Hindlimb muscle (tissue), 1 donor: ENCODE measurements around the gene TEP1. TPM values are rescaled to one million over a fixed set of nuclear protein-coding genes. Genes with fewer than 3 reads are reported as not detected.
"Not testable (repeated sequence)": the region's sequence is repeated elsewhere in the genome, so short reads cannot be mapped to it uniquely, and the experiment has no call there.

Experiments used
- DNase-seq: peaks from one replicate; pipeline ENCODE4 v3.0.0-alpha.2; 2013
- polyA plus RNA-seq: library from polyadenylated mRNA; unstranded; fragments of 120-200 nt; gene quantifications from one replicate; pipeline ENCODE4 v1.2.1, GENCODE V29; 2013; ENCODE audit not compliant: insufficient read length

Gene TEP1
- polyA plus RNA-seq: 17.5 TPM

DNA sequence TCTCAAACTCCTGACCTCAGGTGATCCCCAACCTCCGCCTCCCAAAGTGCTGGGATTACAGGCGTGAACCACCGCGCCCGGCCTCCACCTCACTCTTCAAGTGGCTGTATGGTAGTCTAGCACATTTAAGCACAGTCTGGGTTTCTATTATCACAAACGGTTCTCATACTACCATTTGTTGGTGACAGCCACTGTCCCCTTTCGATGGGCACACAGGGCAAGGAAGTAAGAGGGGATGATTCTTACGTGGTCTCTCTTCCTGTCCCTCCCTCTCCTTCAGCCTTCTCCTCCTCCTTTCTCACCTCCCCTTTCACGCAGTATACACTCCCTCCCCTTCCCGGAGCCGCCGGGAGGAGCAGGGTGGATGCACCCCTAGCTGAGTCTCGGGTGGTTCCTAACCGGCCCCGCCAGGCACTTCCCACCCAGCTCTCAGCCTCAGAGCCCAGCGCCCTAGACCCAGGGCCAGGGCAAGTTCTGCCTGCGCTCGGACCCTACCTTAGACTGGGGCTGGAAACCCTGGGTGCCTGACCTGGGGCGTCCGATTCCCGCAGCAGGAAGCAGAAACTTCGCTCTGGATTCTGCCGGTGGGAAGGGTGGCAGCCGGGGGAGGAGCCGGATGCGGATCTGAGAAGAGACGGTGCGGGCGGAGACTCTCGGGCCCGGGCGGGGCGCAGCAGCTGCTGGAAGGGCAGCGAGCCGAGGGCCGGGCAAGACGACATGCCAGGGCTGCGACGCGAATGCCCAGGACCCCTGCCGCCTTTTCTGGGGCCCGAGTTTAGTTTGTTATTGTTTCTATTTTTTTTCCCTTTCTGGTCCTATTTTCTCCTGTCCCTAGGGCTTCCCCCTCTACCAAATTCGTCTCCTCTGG lies at the start of gene TEP1:
TEP1 (minus strand) TSS at position 626 of the 868 bp plus-strand sequence. CDS start 5,062 bp downstream, outside the sequence.
- DNase-seq: peak; percentile 85

DNA sequence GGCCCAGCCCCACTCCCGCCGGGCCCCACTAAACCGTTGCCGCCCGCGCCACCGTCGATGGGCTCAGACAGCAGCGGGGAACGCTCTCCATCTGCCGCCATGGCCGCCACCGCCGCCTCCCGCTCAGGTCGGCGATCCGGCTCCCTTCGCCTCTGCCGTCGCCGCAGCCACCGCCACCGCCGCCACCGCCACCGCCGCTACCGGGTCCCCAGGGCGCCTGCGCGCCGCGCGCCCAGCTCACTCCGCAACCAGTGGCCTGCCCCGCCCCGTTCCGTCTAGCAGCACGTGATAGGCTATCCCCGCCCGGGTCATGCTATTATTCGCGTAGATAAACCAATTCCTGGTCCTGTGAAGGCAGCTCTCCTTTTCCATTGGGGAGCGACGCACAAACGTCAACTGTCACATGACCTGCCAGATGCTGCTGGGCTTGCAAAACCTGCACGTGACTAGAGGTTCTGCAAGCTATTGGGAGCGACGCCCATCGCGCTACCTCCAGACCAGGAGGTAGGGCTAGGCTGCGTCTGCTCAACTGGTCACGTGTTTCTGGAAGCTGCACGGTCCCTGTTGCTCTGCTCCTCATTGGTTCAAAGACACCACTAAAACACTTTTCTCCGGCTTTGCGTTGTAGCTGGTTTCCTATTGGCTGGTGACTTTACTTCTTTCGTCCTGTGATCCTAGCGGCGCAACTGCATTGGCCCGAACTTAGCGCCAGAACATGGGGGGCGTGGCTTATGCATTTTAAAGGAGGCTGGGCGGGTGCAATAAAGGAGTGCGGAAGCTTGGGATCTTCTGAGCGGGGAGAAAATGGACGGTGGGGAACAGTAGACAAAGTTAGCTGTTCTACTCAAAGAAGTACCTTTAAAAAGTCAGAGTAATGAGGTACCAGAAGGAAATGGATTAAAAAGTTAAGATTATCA lies 48.2 kb upstream of the TEP1 start, which contains the start of gene PIP4P1:
PIP4P1 (minus strand) TSS at position 210 of the 917 bp plus-strand sequence; CDS start at position 101, 109 bp downstream.
- DNase-seq: peak; percentile 99

DNA sequence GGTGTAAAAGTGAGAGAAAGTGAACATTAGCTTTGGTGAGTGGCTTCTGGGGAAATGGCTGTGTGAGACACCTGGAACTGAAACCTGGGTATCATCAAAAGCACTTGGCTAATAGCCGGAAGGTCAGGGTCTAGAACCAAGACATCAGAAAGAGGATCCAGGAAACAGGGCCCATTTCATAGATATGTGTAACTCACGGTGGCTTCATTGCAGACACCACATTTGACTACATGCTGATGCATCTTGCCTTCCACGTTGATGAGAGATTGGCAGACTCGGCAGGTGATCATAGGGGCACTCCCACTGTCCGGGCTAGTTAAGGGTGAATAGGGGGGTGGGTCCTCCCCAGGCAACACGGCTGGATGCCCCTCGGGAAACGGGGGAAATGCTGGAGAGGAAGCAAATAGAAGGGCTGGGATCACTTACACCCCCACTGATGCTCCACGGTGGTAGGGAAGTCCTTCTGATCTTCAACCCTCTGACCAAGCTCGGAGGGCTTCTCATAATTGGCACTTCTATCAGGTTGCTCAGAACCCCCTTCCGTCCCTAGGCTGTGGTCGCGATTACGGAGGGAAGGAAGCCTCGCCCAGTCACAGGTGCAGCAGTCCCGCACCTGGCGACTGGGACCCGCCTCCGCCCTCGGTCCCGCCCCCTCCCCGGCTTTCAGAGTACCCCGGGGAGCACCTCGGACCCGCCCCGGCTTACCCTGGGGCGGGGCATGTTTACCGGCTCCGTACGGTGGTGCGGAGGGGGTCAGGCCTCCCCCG lies 47.3 kb upstream of the TEP1 start:
- peak; percentile 22 for DNase-seq

DNA sequence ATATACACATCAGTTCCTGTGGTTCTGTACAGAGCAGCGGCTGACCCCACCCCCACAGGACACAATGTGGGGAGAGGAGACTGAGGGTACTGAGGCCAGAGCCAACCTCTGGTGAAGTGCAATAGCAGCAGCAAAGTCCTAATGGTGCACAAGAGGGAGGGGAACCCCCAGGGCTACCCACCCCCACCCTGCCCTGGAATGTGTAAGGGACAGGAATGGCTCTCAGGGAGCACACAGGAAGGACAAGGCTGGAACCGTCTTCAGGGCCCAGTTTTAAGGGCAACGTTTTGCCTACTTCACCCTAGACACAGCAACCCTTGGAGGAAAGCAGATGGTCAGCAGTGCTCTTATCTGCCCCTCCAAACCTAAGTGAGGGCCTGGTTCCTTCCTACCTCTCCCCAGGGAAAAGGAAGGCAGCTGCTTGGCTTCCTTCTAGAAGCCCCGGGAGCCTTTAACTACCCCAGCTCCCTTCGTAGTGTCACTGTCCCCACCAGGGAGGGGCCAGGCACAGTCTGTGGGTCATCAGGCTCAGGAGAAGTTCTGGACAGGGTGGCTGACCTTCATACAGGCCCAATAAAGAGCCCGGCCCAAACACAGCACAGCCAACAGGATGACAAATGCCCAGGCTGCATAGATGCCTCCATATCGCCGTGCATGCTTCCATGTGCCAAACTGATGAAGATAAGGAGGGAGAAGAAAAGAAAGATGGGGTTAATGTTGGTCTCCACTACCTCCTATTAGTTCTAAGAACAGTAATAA lies 44.9 kb upstream of the TEP1 start:
- no peak for DNase-seq

DNA sequence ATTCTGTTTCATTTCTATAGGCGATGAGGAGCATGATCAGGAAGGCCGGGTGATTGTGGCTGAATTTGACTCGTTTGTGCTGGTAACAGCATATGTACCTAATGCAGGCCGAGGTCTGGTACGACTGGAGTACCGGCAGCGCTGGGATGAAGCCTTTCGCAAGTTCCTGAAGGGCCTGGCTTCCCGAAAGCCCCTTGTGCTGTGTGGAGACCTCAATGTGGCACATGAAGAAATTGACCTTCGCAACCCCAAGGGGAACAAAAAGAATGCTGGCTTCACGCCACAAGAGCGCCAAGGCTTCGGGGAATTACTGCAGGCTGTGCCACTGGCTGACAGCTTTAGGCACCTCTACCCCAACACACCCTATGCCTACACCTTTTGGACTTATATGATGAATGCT lies 43.7 kb upstream of the TEP1 start:
- DNase-seq: no peak

DNA sequence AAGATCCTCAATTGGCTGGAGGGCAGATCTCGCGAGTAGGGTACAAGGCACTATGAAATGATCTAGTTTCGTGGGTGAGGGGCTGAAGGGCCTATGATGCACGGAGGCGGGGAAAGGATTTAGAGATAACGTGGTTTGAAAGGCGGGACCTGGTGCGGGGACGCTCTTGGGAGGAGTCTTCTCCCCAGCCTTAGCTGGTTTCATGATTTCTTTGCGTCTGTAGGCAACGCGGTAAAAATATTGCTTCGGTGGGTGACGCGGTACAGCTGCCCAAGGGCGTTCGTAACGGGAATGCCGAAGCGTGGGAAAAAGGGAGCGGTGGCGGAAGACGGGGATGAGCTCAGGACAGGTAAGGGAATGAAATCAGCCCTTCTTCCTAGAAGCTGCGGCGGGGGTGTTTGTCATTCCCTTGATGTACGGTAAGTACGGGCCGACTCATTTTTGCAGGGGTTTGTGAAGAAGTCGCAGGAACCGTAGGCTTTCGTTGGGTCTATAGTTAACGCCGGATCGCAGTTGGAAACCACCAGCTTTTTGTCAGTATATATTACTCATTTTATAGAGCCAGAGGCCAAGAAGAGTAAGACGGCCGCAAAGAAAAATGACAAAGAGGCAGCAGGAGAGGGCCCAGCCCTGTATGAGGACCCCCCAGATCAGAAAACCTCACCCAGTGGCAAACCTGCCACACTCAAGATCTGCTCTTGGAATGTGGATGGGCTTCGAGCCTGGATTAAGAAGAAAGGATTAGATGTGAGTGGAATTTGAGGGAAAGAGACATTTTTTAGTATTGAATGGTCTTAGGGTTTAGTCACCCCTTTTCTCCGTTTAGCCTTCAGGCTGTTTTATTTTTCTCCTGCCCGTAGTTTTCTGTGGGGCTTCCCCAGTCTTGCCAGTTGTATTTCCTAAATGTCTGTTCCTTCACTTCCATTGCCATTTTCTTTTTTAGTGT lies 42.3 kb upstream of the TEP1 start:
- DNase-seq: no peak

DNA sequence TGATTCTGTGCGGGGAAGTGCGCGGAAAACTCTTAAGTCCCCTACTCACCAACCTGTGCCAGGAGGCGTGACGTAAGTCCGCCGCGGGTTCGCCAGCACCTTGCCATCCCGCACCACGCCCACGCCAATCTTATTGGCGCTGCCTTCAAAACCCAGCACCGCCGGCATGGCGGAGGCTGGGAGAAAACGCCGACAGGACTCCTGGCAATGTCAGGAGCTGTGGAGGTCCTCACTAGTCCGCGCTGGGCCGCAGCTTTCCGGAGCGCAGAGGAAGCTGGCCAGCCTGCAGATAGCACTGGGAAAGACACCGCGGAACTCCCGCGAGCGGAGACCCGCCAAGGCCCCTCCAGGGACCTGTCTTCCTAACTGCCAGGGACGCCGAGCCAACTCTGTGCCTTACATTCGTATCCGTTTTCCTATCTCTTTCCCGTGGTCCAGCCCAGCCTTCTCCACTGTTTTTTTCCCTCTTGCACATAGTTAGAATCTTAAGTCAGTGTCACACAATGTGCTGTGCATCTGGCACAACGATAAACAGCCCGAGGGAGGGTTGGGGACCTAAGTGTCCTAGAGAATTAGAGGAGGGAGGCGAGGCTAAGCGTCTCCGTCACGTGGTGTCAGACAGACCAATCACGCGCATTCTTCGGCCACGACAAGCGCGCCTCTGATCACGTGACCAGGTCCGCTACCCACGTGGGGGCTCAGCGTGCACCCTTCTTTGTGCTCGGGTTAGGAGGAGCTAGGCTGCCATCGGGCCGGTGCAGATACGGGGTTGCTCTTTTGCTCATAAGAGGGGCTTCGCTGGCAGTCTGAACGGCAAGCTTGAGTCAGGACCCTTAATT lies 41.4 kb upstream of the TEP1 start, which contains the start of the genes APEX1 and OSGEP:
APEX1 (plus strand) TSS at position 711 of the 839 bp plus-strand sequence. CDS start 420 bp downstream, outside the sequence.
OSGEP (minus strand) TSS at position 297 of the 839 bp plus-strand sequence; CDS start at position 168, 129 bp downstream.
- peak; percentile 98 for DNase-seq

DNA sequence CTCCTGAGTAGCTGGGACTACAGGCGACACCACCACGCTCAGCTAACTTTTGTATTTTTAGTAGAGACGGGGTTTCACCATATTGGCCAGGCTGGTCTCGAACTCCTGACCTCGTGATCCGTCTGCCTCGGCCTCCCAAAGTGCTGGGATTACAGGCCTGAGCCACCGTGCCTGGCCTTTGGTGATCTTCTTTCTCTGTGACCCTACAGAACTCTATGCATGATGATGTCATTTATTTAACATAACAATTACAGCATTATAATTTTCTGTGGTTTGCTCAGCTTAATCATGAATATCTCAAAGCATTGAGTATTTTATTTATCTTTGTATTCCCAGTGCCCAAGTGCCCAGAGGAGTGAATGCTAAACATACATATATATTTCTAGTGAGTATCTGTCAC lies 39.5 kb upstream of the TEP1 start:
- DNase-seq: not testable (repeated sequence)

DNA sequence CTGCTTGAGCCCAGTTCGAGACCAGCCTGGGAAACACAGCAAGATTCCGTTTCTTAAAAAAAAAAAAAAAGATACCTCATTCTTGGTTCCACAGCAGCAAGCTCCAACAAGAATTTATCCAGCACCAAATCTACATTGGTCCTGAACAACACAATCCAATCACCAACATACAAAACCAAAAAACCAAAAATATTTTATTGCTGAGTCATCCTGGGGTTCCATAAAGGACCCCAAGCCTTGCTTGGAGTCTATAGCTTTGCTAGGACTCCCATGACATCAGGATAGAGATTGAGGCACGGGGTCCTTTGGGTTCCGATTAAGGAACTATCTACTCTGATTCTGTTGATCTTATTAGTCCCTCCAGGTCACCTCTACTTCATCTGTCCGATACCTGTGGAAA lies 33.6 kb upstream of the TEP1 start:
- DNase-seq: no peak

DNA sequence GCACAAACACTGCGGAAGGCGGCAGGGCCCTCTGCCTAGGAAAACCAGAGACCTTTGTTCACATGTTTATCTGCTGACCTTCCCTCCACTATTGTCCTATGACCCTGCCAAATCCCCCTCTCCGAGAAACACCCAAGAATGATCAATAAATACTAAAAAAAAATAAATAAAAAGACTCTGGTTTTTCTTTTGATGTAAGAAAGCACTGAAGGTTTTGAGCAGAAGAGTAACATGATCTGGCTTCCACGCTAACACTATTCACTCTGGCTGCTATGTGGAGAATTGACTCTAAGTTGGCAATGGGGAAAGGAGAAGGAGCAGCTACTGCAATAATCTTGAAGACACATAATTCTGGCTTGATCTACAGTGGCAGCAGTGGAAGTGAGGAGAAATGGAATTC lies 30.3 kb upstream of the TEP1 start:
- not testable (repeated sequence) for DNase-seq

DNA sequence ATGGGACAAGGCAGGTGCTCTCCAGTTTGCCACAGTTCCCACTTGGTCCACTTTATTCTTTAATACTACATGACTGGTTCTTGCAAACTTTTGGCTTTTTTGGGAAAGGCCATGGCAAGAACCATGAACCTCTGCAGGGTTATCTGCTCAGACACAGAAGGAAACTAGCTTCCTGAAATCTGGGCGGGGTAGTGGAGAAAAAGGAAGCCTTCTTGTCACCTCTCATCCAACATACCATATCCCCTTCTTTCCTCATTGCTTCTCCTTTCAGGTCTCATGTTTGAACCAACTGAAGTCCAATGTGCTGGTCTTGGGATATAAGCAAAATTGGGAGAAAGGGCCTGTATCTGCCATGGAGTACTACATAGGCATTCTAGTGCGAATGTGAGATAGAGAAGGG lies 28.2 kb upstream of the TEP1 start:
- DNase-seq: no peak

DNA sequence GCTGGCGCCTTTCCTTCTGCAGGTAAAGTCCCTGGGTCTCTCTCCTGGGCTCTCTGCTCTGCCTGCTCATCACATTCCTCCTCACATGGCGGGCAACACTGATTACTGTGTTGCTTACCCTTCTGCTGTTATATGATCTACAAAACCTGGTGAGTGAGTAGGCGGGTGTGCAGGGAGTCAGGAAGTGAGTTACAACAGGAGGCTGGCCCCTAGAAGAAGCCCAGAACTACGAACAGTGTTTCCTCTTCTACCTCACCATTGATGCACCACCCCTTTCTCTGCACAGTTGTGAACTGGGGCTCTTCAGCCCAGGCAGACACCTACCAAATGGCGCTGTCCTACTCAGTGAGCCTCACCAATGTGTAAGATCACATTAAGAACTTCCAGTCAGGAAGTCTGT lies 27.6 kb upstream of the TEP1 start:
- no peak for DNase-seq

DNA sequence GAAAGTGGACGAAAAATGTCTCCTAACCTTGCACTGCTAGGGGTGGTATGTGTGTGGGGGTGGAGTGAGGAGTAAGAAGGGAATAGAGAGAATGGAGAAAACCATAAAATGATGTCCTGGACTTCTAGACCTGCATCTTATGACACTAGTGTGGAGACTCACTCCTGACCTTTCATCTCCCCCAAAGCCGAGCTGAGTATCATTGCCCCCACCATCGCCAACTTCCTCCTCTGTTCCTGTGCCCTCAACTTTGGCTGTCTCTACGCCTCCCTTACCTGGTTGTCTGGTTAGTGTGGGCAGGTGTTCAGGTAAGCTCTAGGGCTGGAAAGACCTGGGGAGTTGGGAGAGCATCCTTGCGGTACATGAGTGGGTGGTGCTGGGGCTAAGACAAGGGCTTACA lies 27.2 kb upstream of the TEP1 start:
- no peak for DNase-seq

DNA sequence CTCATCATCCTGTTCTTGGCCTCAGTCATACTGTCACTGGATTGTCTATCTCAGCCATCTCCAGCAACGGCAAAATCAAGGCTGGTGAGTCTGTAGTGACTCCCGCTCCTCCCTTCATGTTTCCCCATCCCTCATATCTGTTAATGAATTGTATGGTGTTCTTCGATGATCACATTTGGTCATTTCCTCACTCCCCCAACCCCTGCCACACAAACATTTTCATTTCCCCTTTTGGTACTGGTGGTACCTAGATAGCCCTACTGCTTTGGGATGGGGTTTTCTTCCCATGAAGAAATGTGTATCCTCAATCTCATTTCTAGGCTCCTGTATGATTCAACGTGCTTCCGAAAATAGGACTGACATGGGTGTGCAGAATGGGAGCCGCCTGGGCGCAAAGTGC lies 25.4 kb upstream of the TEP1 start:
- DNase-seq: no peak

DNA sequence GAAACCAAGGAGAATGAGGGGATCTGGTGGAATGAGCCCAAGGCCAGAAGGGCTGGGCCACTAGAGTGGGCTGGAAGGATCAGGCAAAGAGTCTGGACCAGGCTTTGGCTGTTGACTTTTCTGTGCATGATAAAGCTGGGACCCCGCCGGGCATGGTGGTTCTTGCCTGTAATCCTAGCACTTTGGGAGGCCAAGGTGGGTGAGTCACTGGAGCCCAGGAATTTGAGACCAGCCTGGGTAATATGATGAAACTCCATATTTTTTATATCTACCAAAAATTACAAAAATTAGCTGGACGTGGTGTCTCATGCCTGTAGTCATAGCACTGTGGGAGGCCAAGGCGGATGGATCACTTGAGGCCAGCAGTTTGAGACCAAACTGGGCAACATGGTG lies 23.1 kb upstream of the TEP1 start:
- no peak for DNase-seq

DNA sequence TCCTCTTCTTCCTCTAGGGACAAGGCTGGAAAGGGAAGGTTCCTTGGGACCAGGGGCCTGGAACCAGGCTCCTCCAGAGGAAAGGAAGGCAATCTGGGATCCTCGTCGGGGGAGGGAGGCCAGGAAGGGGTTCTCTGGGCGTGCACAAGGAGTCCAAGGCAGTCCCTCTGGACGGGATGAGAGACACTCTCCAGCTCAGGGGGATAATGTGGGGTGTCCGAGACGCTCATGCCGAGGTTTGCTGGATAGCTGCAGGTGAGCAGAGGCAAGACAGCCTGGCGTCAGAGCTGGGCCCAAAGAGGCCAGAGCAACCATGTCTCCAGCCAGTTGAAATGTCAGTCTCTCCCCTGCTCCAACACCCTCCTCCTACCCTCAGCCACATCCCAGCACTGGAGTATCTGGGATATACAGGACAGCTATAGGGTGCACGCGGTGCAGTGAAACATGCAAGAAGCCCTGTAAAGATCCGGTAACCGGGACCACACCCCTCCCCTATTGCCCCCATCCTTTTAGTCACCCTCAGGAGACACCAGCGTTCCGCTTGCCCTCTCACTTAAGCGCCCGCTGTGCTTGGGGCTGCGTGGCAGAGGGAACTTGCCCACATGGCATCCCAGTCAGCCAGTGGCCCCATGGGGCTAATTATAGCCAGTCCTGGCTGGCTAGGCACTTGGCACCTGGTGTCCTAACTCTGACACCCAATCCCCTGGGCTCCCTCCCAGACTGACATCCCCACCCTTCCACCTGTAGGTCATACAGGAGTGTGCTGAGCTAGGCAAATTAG lies 22.5 kb upstream of the TEP1 start, which contains the start of gene KLHL33:
KLHL33 (minus strand) TSS at position 585 of the 781 bp plus-strand sequence; CDS start at position 230, 355 bp downstream.
- no peak for DNase-seq

DNA sequence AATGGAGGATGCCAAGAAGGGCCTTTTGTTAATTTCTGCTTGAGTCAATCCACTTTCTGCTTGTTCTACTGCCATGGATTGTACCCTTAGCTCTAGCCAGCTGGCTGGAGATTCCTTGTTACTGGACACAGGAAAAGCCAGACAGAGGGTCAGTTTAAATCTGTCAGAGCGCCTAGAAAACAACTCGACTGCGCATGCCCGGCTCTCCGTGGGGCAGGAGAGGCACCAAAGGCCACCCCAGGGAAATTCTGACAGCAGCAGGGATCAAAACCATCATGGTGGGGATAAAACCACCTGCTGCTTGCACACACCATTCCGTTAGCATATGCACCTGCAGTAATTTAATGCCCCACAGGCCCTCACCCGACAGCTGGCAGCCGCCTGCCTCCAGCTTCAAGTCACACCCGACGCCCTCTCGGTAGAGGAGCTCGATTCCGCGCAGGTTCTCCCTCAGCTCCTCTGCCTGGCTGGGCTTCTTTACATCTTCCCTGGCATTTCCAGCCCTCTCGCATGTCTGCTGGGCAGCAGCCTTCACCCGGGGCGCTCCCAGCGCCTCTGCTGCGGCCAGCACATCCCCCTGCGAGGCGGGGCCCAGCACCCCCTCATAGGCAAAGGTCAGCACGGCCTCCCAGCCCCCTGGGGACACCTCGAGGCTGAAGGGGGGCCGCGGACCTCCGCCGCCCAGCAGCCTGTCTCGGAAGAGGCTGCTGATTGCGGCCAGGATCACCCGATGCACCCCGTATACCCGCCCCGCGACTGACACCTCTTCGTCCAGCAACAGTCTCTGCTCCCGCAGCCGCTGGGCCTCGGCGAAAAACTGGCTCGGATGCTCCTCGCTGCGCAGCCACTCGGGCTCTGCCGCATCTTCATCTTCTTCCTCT lies 21.6 kb upstream of the TEP1 start:
- no peak for DNase-seq
